Measurements from ENCODE around the gene NRXN3. TPM values are rescaled to one million over a fixed set of nuclear protein-coding genes. Genes with fewer than 3 reads are reported as not detected.

The NRXN3 gene
- total and polyA plus RNA-seq, 2 of the 4 experiments (the other 2 are of a cell fraction), result 4.8 to 25.1 TPM

DNA sequence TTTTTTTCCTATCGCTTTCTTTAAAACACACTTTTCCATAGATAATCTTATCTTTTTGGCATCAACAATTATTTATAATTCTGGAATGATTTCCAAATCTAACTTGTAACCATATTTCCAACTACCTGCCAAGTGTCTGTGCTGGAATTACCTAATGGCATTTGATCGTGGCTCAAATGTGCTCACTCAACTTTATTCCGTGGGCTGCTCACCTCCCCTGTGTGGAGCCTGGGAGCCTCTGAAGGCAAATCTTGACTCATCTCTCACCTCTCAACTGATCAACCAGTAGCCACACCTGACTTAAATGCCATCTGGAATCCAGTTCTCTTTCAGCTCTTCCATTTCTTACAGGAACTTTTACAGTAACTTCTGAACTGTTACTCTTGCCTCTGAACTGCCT lies 1432.6 kb downstream of the NRXN3 start:
- Histone ChIP-seq H4K91ac (ENCODE audit: insufficient read depth, low read depth, low read length) (no peak overlapping the region; the same call in 1 of the 2 replicates), H2AFZ (replicated peaks; ENCODE audit: low read length, poor library complexity) (no peak overlapping the region), H2BK120ac (ENCODE audit: low read depth, low read length) (no peak overlapping the region), H3K9me3 (ENCODE audit: control insufficient read depth, insufficient read depth, low read length) (no peaks in the 10 kb centered on the region), H4K5ac (ENCODE audit: low read depth, low read length) (no peak overlapping the region), H2BK5ac (ENCODE audit: low read depth, low read length, poor library complexity, severe bottlenecking) (no peak overlapping the region), H2BK15ac (ENCODE audit: low read depth, low read length) (no peak overlapping the region), H3K9ac (ENCODE audit: low read depth, low read length) (no peak overlapping the region), H3K79me1 (ENCODE audit: low read depth in 1 of 2, low read length in 2 of 2) (no peaks in the 10 kb centered on the region), H2BK20ac (ENCODE audit: low read depth, low read length) (no peak overlapping the region), H2AK9ac (replicated peaks; ENCODE audit: low read depth, low read length, poor library complexity) (no peak overlapping the region), H3K36me3 (ENCODE audit: control insufficient read depth, insufficient read depth, low read length) (no peaks in the 10 kb centered on the region), H3K14ac (replicated peaks; ENCODE audit: low read depth, low read length) (no peak overlapping the region), H3K4ac (ENCODE audit: low read depth, low read length) (no peak overlapping the region), H2AK5ac (ENCODE audit: low read depth, low read length) (no peak overlapping the region), H3K9me1 (ENCODE audit: insufficient read depth, low read length) (no peaks in the 10 kb centered on the region; the same call in 1 of the 2 replicates), H3K18ac (ENCODE audit: low read depth, low read length) (no peak overlapping the region), H4K8ac (ENCODE audit: low read depth in 2 of 2, low read length in 2 of 2) (no peak overlapping the region), H3K4me2 (ENCODE audit: low read depth, low read length) (no peak overlapping the region), H4K20me1 (ENCODE audit: insufficient read depth, low read length) (no peaks in the 10 kb centered on the region), H3K4me1 (ENCODE audit: control insufficient read depth, insufficient read depth, low read length) (no peaks in the 10 kb centered on the region; the same call in 1 of the 2 replicates), H3K56ac (ENCODE audit: extremely low read depth, insufficient read depth, low read length) (no peak overlapping the region), H3K23ac (ENCODE audit: low read depth, low read length) (no peak overlapping the region), H3K4me3 (ENCODE audit: insufficient read depth, low read depth, low read length) (no peak overlapping the region), H3K27me3 (ENCODE audit: control insufficient read depth, insufficient read depth, low read length) (no peaks in the 10 kb centered on the region), H3K27ac (ENCODE audit: insufficient read depth, low read length) (no peak overlapping the region)
- intact Hi-C loops (cut with micrococcal nuclease), result no loop called here
- POLR2A ChIA-PET (ENCODE audit: unreplicated experiment), result interaction anchor here (0.5 to 0.7 kb wide), 2 partner anchors 152 to 300 kb away, joined by 3 to 5 read pairs; no protein-coding TSS in a partner anchor
- dilution Hi-C loops (cut with HindIII; ENCODE audit: low sequenced_read_pairs, unreplicated experiment), result no loop called here
- WGBS, 2 experiments (ENCODE audit: extremely low coverage in 2 of 2, insufficient read length in 1 of 2), result no CpG with 5 or more reads among the region's 3 CpGs
- BruUV-seq (replicated peaks), result no TSS peak
- ATAC-seq (ENCODE audit: low read depth), result no peak
- DNase-seq, result no peak
- TF ChIP-seq MXI1 (IDR thresholded peaks at IDR 0.05; ENCODE audit: borderline replicate concordance, low read depth, low read length) (no peak), RFX5 (IDR thresholded peaks at IDR 0.05; ENCODE audit: low read depth, low read length) (no peak), RCOR1 (IDR thresholded peaks at IDR 0.05; ENCODE audit: insufficient replicate concordance, low read length) (no peak), FOS (IDR thresholded peaks at IDR 0.05; ENCODE audit: low read depth, low read length) (no peak), NFE2L2 (IDR thresholded peaks at IDR 0.05; ENCODE audit: low read depth, low read length) (no peak), CHD1 (IDR thresholded peaks at IDR 0.05; ENCODE audit: low read depth, low read length) (no peak), CEBPB (IDR thresholded peaks at IDR 0.05; ENCODE audit: low read depth, low read length) (no peak), BHLHE40 (IDR thresholded peaks at IDR 0.05; ENCODE audit: low read depth, low read length) (no peak)
- TF ChIP-seq, protein P1, sequence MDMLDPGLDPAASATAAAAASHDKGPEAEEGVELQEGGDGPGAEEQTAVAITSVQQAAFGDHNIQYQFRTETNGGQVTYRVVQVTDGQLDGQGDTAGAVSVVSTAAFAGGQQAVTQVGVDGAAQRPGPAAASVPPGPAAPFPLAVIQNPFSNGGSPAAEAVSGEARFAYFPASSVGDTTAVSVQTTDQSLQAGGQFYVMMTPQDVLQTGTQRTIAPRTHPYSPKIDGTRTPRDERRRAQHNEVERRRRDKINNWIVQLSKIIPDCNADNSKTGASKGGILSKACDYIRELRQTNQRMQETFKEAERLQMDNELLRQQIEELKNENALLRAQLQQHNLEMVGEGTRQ (IDR thresholded peaks at IDR 0.05; ENCODE audit: low read depth, low read length), result no peak
- TF ChIP-seq, protein P2, sequence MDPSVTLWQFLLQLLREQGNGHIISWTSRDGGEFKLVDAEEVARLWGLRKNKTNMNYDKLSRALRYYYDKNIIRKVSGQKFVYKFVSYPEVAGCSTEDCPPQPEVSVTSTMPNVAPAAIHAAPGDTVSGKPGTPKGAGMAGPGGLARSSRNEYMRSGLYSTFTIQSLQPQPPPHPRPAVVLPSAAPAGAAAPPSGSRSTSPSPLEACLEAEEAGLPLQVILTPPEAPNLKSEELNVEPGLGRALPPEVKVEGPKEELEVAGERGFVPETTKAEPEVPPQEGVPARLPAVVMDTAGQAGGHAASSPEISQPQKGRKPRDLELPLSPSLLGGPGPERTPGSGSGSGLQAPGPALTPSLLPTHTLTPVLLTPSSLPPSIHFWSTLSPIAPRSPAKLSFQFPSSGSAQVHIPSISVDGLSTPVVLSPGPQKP (IDR thresholded peaks at IDR 0.05; ENCODE audit: borderline replicate concordance, low read depth, low read length), result no peak
- TF ChIP-seq, protein P3, sequence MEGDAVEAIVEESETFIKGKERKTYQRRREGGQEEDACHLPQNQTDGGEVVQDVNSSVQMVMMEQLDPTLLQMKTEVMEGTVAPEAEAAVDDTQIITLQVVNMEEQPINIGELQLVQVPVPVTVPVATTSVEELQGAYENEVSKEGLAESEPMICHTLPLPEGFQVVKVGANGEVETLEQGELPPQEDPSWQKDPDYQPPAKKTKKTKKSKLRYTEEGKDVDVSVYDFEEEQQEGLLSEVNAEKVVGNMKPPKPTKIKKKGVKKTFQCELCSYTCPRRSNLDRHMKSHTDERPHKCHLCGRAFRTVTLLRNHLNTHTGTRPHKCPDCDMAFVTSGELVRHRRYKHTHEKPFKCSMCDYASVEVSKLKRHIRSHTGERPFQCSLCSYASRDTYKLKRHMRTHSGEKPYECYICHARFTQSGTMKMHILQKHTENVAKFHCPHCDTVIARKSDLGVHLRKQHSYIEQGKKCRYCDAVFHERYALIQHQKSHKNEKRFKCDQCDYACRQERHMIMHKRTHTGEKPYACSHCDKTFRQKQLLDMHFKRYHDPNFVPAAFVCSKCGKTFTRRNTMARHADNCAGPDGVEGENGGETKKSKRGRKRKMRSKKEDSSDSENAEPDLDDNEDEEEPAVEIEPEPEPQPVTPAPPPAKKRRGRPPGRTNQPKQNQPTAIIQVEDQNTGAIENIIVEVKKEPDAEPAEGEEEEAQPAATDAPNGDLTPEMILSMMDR (conservative IDR thresholded peaks at IDR 0.05; ENCODE audit: low read depth, low read length), result no peak
- in situ Hi-C loops (cut with MboI; ENCODE audit: low sequenced_read_pairs), result no loop called here
- CTCF ChIA-PET, result interaction anchor here (0.6 to 1.0 kb wide), 4 partner anchors 15 to 1247 kb away, joined by 3 to 4 read pairs (median 3); no protein-coding TSS in a partner anchor

Data from IMR-90 (cell line).